ENCODE data around the gene DNAJB2. TPM values are rescaled to one million over a fixed set of nuclear protein-coding genes. Genes with fewer than 3 reads are reported as not detected.
"Not testable (repeated sequence)": the region's sequence is repeated elsewhere in the genome, so short reads cannot be mapped to it uniquely, and the experiment has no call there.

Gene DNAJB2
- total and polyA plus RNA-seq, 4 donors, result 7.4 to 71.8 (median 27.0) TPM

DNA sequence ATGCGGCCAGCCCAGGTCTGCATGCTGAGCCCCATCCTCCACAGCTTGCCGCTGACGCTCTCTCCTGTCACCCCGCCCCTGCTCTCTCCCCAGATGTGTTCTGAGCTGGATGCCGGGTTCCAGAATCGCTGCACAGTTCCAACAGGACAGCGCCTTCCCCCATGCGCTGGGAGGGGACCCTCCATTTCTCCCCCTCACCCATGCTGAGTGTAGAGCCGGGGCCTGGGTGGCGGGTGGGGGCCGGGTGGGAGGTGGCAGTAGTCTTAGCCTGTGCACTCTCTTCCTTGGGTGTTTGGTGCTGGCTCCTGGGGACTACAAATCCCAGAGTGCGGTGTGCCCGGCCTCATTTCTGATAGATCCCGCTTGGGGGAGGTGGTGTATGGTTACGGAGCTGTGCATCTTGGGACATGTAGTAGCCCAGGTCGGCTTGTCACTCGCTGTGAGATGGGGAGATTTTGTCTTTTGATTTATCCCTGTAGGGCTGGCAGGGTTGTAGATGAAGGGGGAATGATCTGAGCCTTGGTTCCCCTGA lies 6.8 kb downstream of the DNAJB2 start:
- Histone ChIP-seq H3K9ac (ENCODE audit: low read depth in 1 of 2, low read length in 2 of 2) (no peak overlapping the region), H3K9me3 (ENCODE audit: control insufficient read depth in 4 of 4, low read length in 3 of 4) (no peaks in the 10 kb centered on the region), H3K27ac (ENCODE audit: low read depth in 1 of 2, low read length in 2 of 2) (no peak overlapping the region), H3K4me3 (ENCODE audit: low read depth in 1 of 3, low read length in 3 of 3) (no peak overlapping the region), H3K4me1 (ENCODE audit: control insufficient read depth in 4 of 4, insufficient read depth in 4 of 4, low read length in 3 of 4) (no peaks in the 10 kb centered on the region), H3K27me3 (ENCODE audit: control insufficient read depth in 4 of 4, insufficient read depth in 4 of 4, low read length in 3 of 4) (no peaks in the 10 kb centered on the region), H3K36me3 (ENCODE audit: control insufficient read depth in 4 of 4, insufficient read depth in 3 of 4, low read depth in 1 of 4, low read length in 3 of 4) (peaks cover 8 to 45% (median 35%) of the 10 kb centered on the region in 4 donors)
- no peak for DNase-seq (ENCODE audit: low spot score)
- WGBS, result 93% methylated on average over 17 of the region's 17 CpGs
- TF ChIP-seq, protein P1, sequence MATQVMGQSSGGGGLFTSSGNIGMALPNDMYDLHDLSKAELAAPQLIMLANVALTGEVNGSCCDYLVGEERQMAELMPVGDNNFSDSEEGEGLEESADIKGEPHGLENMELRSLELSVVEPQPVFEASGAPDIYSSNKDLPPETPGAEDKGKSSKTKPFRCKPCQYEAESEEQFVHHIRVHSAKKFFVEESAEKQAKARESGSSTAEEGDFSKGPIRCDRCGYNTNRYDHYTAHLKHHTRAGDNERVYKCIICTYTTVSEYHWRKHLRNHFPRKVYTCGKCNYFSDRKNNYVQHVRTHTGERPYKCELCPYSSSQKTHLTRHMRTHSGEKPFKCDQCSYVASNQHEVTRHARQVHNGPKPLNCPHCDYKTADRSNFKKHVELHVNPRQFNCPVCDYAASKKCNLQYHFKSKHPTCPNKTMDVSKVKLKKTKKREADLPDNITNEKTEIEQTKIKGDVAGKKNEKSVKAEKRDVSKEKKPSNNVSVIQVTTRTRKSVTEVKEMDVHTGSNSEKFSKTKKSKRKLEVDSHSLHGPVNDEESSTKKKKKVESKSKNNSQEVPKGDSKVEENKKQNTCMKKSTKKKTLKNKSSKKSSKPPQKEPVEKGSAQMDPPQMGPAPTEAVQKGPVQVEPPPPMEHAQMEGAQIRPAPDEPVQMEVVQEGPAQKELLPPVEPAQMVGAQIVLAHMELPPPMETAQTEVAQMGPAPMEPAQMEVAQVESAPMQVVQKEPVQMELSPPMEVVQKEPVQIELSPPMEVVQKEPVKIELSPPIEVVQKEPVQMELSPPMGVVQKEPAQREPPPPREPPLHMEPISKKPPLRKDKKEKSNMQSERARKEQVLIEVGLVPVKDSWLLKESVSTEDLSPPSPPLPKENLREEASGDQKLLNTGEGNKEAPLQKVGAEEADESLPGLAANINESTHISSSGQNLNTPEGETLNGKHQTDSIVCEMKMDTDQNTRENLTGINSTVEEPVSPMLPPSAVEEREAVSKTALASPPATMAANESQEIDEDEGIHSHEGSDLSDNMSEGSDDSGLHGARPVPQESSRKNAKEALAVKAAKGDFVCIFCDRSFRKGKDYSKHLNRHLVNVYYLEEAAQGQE (IDR thresholded peaks at IDR 0.05), result no peak

DNA sequence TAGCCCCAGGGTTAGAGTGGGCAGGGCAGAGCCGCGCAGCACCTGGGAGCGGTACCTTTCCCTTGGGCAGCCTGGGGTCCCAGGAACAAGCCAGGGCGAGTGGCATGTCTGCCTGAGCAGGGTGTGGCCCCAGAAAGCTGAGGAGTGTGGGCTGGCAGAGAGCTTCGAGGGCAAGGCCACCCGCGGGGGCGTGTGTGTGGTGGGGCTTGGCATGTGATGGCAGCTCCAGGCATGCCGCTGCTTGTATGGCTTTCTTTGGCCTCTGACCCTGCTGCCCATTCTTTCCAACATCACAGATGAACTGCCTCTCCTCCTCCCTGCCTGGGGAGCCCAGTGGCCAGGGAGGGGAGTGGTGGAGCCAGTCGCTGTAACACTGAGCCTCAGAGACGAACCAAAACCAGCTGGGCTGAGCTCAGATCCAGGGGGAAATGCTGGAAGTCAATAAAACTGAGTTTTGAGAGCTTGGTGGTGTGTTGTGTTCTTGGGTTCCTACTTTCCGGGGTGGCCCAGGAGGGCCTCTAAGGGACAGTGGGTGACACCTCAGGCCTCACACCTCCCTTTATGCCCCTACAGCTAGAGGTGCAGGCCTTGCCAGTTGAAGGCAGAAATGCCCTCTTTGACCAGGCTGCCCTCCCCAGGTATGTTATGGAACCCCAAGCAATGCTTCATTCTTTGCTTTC lies 7.4 kb downstream of the DNAJB2 start:
- no peak for TF ChIP-seq SP1 (IDR thresholded peaks at IDR 0.05)
- TF ChIP-seq, protein P1 (IDR thresholded peaks at IDR 0.05), result no peak
- TF ChIP-seq YY1 (IDR thresholded peaks at IDR 0.05), result no peak
- no peak for TF ChIP-seq FOXA2 (IDR thresholded peaks at IDR 0.05)
- no peak for TF ChIP-seq NR2F2 (IDR thresholded peaks at IDR 0.05)
- TF ChIP-seq JUND (IDR thresholded peaks at IDR 0.05), result no peak
- Histone ChIP-seq H3K27ac (ENCODE audit: low read depth in 1 of 2, low read length in 2 of 2) (no peak overlapping the region), H3K36me3 (ENCODE audit: control insufficient read depth in 4 of 4, insufficient read depth in 3 of 4, low read depth in 1 of 4, low read length in 3 of 4) (peaks cover 7 to 40% (median 32%) of the 10 kb centered on the region in 4 donors)

GRCh38 chr2:219287116-219287440 lies 7.9 kb downstream of the DNAJB2 start:
- H3K4me1 ChIP-seq (ENCODE audit: control insufficient read depth in 4 of 4, insufficient read depth in 4 of 4, low read length in 3 of 4); H3K27me3 ChIP-seq (ENCODE audit: control insufficient read depth in 4 of 4, insufficient read depth in 4 of 4, low read length in 3 of 4); H3K27ac ChIP-seq (ENCODE audit: low read depth in 1 of 2, low read length in 2 of 2); H3K4me3 ChIP-seq (ENCODE audit: low read depth in 1 of 3, low read length in 3 of 3); H3K9ac ChIP-seq (ENCODE audit: low read depth in 1 of 2, low read length in 2 of 2); DNase-seq (ENCODE audit: low spot score); H3K9me3 ChIP-seq (ENCODE audit: control insufficient read depth in 4 of 4, low read length in 3 of 4): not testable (repeated sequence)
- 91% methylated on average over 6 of the region's 6 CpGs for whole genome bisulfite sequencing
- peaks cover 7 to 35% (median 29%) of the 10 kb centered on the region in 4 donors for H3K36me3 ChIP-seq (ENCODE audit: control insufficient read depth in 4 of 4, insufficient read depth in 3 of 4, low read depth in 1 of 4, low read length in 3 of 4)

More for the DNA sequence above, 7.4 kb downstream of the DNAJB2 start:
- 86% methylated on average over 12 of the region's 12 CpGs for WGBS
- H3K27me3 ChIP-seq (ENCODE audit: control insufficient read depth in 4 of 4, insufficient read depth in 4 of 4, low read length in 3 of 4), result no peaks in the 10 kb centered on the region
- no peak overlapping the region for H3K9ac ChIP-seq (ENCODE audit: low read depth in 1 of 2, low read length in 2 of 2)
- H3K4me3 ChIP-seq (ENCODE audit: low read depth in 1 of 3, low read length in 3 of 3), result no peak overlapping the region
- DNase-seq (ENCODE audit: low spot score), result no peak
- H3K4me1 ChIP-seq (ENCODE audit: control insufficient read depth in 4 of 4, insufficient read depth in 4 of 4, low read length in 3 of 4), result no peaks in the 10 kb centered on the region
- no peaks in the 10 kb centered on the region for H3K9me3 ChIP-seq (ENCODE audit: control insufficient read depth in 4 of 4, low read length in 3 of 4)
